NOMO-1 treated with dmso at 0.1 percent for 144 hours (cell line): Measurements from ENCODE around the gene FRMD4B.
"Not testable (repeated sequence)": the region's sequence is repeated elsewhere in the genome, so short reads cannot be mapped to it uniquely, and the experiment has no call there.

Experiments used
- DNase-seq: peaks from one replicate; lab custom pipeline; 2025; ENCODE audit not compliant: unreplicated experiment; lab: John Stamatoyannopoulos, UW

FRMD4B gene

GRCh38 chr3:69290006-69290405 lies 95.9 kb downstream of the FRMD4B start:
- DNase-seq: no peak

- no peak for DNase-seq
Observed at GRCh38 chr3:69288161-69288895, 97.6 kb downstream of the FRMD4B start.

GRCh38 chr3:69283913-69284611 lies 101.8 kb downstream of the FRMD4B start:
- DNase-seq: no peak

GRCh38 chr3:69283496-69283895 lies 102.4 kb downstream of the FRMD4B start:
- no peak for DNase-seq

GRCh38 chr3:69282181-69282580 lies 103.7 kb downstream of the FRMD4B start:
- no peak for DNase-seq

- DNase-seq: not testable (repeated sequence)
Observed at GRCh38 chr3:69277403-69277802, 108.5 kb downstream of the FRMD4B start.

GRCh38 chr3:69276884-69277283 lies 109.0 kb downstream of the FRMD4B start:
- no peak for DNase-seq

- not testable (repeated sequence) for DNase-seq
Observed at GRCh38 chr3:69276191-69276590, 109.7 kb downstream of the FRMD4B start.

- DNase-seq: no peak
Observed at GRCh38 chr3:69273896-69274295, 112.0 kb downstream of the FRMD4B start.

- DNase-seq: no peak
Observed at GRCh38 chr3:69272556-69272955, 113.3 kb downstream of the FRMD4B start.

GRCh38 chr3:69271098-69271497 lies 114.8 kb downstream of the FRMD4B start:
- DNase-seq: no peak

- no peak for DNase-seq
Observed at GRCh38 chr3:69266585-69266984, 119.3 kb downstream of the FRMD4B start.

GRCh38 chr3:69266071-69266470 lies 119.8 kb downstream of the FRMD4B start:
- DNase-seq: not testable (repeated sequence)

GRCh38 chr3:69260843-69261405 lies 125.0 kb downstream of the FRMD4B start:
- not testable (repeated sequence) for DNase-seq

GRCh38 chr3:69260216-69260787 lies 125.6 kb downstream of the FRMD4B start:
- DNase-seq: no peak

- no peak for DNase-seq
Observed at GRCh38 chr3:69259125-69259524, 126.8 kb downstream of the FRMD4B start.

GRCh38 chr3:69255928-69256327 lies 130.0 kb downstream of the FRMD4B start:
- no peak for DNase-seq

- DNase-seq: no peak
Observed at GRCh38 chr3:69254351-69254750, 131.5 kb downstream of the FRMD4B start.

GRCh38 chr3:69252631-69253030 lies 133.3 kb downstream of the FRMD4B start:
- DNase-seq: no peak

GRCh38 chr3:69252141-69252540 lies 133.7 kb downstream of the FRMD4B start:
- DNase-seq: no peak

- no peak for DNase-seq
Observed at GRCh38 chr3:69251078-69251805, 134.6 kb downstream of the FRMD4B start.
